Measurements from ENCODE around the gene AKAP10.

GRCh38 chr17:19865021-19865420, 112.6 kb downstream of the AKAP10 start:
- no peak for TF ChIP-seq CTCF (IDR thresholded peaks at IDR 0.05)
- TF ChIP-seq EZH2 (IDR thresholded peaks at IDR 0.05; ENCODE audit: borderline replicate concordance, insufficient read depth, low read depth, low read length, poor library complexity, severe bottlenecking) = no peak

Data from B cell (primary cell).